Cerebellar cortex (tissue), 1 donor: ENCODE data around the gene RUNX2.

ENCODE experiments used
- DNase-seq: peaks from one replicate; pipeline ENCODE4 v3.0.0-alpha.2; 2015; ENCODE audit warnings: low spot score

The RUNX2 gene

GRCh38 chr6:45589367-45589766 lies 261.2 kb downstream of the RUNX2 start:
- no peak for DNase-seq

- no peak for DNase-seq
These were observed 262.1 kb downstream of the RUNX2 start for GRCh38 chr6:45590226-45590625.

GRCh38 chr6:45590696-45591184 lies 262.6 kb downstream of the RUNX2 start:
- DNase-seq = no peak

- no peak for DNase-seq
These were observed 263.2 kb downstream of the RUNX2 start for GRCh38 chr6:45591306-45591705.

- DNase-seq = no peak
These were observed 263.8 kb downstream of the RUNX2 start for GRCh38 chr6:45591890-45592289.

- DNase-seq = no peak
These were observed 264.9 kb downstream of the RUNX2 start for GRCh38 chr6:45592991-45593390.

GRCh38 chr6:45595010-45595851 lies 267.1 kb downstream of the RUNX2 start:
- no peak for DNase-seq

- no peak for DNase-seq
These were observed 269.3 kb downstream of the RUNX2 start for GRCh38 chr6:45597424-45597823.

- DNase-seq = no peak
These were observed 270.9 kb downstream of the RUNX2 start for GRCh38 chr6:45599053-45599452.

- DNase-seq = no peak
These were observed 277.8 kb downstream of the RUNX2 start for GRCh38 chr6:45605971-45606370.

- no peak for DNase-seq
These were observed 278.8 kb downstream of the RUNX2 start for GRCh38 chr6:45606831-45607400.

GRCh38 chr6:45607798-45608197 lies 279.7 kb downstream of the RUNX2 start:
- no peak for DNase-seq

GRCh38 chr6:45608252-45608913 lies 280.3 kb downstream of the RUNX2 start:
- DNase-seq = no peak

- no peak for DNase-seq
These were observed 281.1 kb downstream of the RUNX2 start for GRCh38 chr6:45609141-45609638.

- DNase-seq = no peak
These were observed 282.2 kb downstream of the RUNX2 start for GRCh38 chr6:45610374-45610773.

- DNase-seq = no peak
These were observed 282.7 kb downstream of the RUNX2 start for GRCh38 chr6:45610832-45611231.

GRCh38 chr6:45611491-45611890 lies 283.4 kb downstream of the RUNX2 start:
- no peak for DNase-seq

GRCh38 chr6:45613656-45614055 lies 285.5 kb downstream of the RUNX2 start:
- DNase-seq = no peak

- no peak for DNase-seq
These were observed 286.6 kb downstream of the RUNX2 start for GRCh38 chr6:45614488-45615285.

- no peak for DNase-seq
These were observed 288.1 kb downstream of the RUNX2 start for GRCh38 chr6:45616209-45616608.

- DNase-seq = no peak
These were observed 289.3 kb downstream of the RUNX2 start for GRCh38 chr6:45617441-45617840.

GRCh38 chr6:45618259-45618658 lies 290.1 kb downstream of the RUNX2 start:
- no peak for DNase-seq
